Brain pericyte (primary cell): ENCODE results near the gene CADM1.

Experiments used
- DNase-seq: peaks from one replicate; pipeline ENCODE4 v3.0.0-alpha.2; 2012; ENCODE audit warnings: low read depth, low spot score

CADM1 gene

DNA sequence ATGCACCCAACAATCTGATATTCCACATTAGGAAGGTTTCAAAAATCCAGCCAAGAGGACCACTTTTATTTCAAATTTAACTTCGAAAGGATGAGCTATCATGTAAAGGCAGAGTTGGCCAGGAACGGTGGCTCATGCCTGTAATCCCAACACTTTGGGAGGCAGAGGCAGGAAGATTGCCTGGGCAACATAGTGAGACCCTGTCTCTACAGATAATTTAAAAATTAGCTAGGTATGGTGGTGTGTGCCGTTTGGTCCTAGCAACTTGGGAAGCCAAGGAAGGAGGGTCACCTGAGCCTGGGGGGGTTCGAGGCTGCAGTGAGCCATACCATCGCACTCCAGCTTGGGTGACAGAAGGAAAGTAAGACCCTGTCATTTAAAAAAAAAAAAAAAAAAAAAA, 96.7 kb downstream of the CADM1 start:
- DNase-seq: no peak

DNA sequence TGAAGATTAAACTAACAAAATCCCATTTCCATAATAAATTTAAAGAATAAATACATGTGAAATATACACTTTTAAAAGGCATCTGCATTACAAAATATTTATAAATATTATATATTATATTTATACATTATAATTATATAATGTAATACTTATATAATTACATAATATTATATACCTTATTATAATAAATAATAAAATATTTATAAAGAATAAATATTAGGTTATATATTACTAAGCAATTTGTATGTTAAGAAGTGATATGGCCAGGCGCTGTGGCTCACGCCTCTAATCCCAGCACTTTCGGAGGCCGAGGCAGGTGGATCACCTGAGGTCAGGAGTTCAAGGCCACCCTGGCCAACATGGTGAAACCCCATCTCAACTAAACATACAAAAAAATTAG, 97.8 kb downstream of the CADM1 start:
- DNase-seq: no peak

DNA sequence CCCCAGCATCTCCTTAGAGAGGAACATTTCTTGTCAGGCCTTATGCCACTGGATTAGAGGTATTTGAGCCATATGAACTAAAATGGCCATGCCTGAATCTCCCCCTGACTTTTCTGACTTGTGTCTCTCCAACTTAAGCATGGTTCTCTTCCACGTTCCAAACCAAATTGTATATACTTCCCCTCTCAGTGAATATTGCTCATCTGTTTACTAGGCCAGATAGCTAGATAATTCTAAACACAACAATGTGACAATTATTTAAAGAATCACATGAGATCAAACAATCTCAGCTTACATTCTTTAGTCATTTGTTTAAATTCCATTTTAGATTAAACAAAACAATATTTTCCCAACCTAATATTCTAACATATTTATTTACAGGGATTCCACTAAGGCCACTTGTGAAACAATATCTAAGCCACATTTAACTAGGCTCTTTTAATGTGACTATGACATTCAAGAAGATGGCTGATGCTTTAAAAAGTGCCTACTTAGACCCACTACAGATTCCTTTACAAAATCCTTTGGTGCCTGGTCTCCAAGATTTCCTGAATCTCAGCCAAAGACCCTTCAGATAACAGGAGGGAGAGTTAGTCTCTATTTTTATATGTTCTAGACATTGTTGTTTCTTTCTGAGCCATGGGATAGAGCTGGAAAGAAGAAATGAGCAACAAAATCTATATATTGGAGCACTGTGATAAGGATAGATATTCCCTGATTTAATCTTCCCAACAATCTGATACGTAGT, 105.7 kb downstream of the CADM1 start:
- DNase-seq: no peak

DNA sequence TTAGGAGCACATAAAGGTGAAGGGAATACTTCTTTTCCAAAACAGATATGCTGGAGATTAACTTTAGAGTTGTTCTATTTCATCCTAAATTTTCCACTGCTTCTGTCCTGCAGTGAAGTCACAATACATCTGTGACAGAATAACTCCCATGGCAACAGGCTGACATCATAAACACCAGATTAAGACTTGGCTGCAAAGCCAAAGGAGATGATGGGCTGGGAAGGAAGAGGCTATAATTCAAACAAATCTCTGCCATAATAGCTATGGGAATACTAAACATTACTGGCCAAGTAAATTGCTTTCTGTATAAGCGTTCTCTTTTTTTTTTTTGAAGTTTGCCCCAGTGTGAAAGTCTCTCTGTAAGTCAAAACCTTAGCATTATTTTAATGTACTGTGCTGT, 107.7 kb downstream of the CADM1 start:
- DNase-seq: no peak

DNA sequence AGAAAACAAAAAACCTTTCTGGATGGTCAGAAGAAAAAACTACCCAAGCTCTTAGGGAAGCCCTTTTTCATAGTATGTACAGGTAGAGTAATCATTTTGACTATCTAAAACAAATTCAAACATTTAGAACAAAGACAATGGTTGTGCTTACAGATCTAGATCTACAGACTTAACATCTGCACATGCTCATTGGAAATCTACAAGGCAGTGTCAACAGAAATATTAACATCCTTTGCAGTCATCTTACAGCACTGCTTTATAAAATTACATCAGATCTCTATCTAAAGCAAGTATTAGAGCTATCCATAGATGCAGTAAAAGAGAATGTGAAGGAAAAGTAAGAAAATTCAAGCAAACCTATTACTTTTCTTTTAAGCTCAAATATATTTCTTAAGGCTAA, 110.3 kb downstream of the CADM1 start:
- DNase-seq: no peak

DNA sequence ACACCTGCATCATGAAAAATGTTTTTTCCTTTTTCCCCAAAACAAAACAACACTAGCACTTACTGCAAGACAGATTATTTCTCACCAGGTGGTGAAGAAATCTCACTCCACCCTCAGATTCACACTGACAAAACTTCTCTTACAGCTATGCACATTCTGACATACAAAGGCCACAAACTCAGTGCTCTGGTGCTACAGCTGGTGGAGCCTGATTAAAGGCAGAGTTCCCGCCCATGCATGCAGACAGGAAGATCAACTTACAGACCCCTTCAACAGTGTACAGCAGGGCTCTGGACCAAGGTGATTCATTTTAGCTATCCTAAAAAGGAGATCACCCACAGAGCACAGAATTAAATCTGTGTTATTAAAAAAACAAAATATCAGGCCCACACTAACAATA, 112.6 kb downstream of the CADM1 start:
- DNase-seq: no peak

DNA sequence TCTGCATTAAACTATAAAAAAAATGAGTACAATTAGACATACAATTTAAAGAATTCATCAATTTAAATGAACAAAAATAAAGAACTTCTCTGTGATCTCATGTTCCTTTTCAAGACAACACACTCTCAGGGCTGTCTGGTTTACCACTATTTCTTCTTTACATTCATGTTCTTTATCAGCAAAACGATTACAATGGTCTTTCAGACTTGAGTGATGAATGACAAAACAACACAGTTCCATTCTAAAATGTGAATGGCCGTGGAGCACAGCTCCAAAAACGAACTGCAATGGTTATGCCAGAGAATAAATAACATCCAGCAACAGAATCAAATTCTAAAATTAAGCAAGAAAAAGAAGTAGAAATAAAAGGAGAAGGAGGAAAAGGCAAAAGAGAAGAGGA, 113.1 kb downstream of the CADM1 start:
- no peak for DNase-seq

DNA sequence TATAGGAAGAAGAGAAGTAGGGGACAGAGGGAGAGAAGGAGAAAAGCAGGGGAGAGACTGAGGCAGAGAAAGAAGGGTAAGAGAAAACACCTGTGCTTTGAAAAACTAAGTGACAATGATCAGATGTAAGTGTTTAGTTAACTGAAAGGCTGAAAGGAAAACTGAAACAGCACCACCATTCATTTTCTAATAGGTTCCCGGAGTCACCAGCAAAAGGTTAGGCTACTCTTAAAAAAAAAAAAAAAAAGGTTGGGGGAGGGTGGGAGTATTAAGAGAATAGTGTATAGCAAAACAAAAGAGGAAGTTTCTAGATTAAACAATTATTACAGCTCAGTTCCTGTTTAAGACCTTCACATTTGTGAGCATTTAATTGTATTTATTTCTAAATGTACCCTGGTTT, 113.8 kb downstream of the CADM1 start:
- no peak for DNase-seq

DNA sequence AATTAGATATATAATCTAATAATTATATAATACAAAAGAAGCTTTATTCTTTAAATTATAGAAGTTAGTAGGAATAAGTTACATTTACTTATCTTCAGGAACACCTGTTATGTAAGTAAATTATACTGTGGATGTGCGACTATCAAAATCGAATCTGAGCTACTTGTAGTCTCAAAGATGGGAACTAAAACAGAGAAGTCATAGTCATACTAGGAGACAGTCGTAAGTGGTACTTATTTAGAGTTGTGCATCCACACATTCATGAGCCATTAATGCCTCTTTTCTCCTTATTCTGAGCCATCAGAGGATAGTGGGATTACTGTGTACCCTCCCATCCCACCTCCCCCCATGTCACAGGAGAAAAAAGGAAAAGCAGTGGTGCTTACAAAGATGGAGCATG, 114.4 kb downstream of the CADM1 start:
- DNase-seq: no peak

DNA sequence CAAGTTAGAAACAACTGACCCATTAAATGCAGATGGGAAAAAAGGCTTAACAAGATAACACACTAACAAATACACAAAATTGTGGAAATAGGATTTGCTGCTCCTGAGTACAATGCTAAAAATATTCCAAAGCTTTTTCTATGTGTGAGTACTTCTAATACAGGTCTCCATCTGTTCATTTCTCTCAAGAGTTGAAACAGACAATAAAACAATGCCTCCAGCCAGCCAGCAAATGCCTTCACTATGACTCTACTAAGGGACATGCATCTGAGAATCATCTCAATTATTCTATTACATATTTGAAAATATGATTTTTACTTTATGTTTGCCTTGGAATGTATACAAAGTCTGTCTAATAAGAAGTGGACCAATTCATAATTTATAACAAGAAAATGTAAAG, 119.0 kb downstream of the CADM1 start:
- no peak for DNase-seq

DNA sequence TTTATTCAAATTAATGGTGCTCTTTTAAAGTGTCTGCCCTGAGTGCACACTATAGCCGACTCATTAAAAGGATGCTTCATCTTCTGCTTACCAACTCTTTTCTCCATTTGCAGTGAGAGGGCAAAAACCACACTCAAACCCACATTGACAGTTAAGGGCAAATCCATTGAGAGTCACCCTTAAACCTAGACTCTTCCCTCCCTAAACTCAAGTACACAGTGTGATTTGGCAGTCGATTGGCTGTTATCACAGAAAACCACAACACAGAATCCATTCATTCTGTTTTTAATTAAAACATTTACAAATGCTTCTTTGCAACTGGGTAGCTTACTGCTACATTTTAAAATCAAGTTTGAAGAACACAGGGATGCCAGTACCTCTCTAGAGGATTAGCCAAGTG, 120.0 kb downstream of the CADM1 start:
- no peak for DNase-seq

DNA sequence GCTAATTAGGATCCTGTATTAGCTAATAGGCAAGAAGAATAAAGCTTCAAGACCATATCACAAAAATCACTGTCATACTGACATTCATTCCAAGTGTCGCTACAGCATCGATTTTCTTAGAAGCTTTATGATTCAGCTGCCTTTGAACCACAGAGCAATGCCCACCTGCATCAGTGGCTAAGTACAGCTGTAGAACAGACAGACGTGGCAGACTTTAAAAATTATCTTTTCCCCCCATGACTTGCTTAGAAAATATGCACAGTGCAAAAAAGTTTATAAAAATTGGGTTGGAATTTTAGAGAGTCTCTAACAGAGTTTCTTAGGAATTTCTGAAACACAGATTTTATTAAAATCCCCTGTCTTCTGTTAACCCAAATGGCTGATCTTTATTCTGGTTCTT, 120.8 kb downstream of the CADM1 start:
- no peak for DNase-seq

DNA sequence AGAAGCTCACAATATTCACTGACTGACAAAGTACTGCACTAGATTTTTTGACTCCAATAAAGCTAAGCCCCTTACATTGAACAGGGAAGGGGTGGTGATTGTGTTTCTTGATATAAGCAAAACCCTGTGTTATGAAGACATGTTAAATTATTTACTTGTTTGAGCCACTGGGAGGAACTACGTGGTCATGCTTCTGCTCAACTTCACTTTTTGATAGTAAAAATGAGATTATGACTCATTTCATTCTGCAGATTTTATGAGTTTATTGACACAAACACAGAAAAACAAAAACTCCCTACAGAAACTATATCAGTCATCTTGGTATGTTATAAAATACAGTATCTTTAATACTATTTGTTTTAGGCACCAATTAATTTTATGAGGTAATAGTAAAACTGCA, 124.7 kb downstream of the CADM1 start:
- no peak for DNase-seq

DNA sequence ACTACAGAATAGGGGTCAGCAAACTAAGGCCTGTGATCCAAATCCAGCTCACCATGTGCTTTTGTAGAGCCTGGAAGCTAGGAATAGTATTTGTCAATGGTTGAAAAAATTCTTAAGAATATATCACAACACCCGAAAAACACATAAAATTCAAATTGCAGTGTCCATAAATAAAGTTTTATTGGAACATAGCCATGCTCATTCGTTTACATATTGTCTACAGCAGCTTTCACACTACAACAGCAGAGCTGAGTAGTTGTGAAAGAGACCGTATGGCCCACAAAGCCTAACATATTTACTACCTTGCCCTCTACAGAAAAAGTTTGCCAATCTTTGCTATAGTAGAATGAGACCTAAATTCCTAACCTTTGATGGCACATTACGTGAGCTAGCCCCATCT, 125.7 kb downstream of the CADM1 start:
- DNase-seq: no peak

DNA sequence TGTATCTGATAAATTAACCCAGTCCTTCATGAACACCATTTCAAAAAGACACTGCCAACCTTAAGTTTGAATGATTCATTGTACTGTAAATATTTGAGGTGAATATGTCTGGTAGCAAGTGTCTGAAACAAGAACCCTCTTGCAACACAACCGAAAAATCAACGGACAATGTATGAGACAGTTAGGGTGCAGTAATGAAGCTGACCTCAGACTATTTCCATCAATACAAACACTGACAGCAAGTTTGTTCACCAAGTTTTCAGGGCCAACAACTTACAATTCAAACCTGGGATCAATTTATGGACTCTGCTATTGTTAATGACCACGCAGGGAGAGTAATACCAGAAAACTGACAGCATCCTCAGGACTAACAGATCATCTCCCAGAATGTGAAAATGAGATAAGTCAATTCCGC, 126.3 kb downstream of the CADM1 start:
- no peak for DNase-seq

DNA sequence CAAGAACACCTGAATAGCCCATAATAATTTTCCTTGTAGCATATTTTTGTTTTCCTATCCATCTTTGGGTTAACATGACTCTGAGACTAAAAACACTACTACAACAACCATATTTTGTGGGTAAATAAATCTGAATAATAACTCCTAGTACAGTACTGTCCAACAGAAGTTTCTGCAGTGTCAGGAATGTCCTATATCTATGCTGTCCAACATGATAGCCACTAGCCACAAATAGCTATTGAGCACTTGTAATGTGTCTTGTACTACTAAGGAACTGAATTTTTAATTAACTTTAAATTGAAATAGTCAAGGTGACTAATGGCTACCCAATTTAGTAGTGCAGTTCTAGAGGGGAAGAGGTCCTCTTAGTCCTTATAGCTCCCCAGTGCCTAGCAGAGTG, 135.6 kb downstream of the CADM1 start:
- no peak for DNase-seq

DNA sequence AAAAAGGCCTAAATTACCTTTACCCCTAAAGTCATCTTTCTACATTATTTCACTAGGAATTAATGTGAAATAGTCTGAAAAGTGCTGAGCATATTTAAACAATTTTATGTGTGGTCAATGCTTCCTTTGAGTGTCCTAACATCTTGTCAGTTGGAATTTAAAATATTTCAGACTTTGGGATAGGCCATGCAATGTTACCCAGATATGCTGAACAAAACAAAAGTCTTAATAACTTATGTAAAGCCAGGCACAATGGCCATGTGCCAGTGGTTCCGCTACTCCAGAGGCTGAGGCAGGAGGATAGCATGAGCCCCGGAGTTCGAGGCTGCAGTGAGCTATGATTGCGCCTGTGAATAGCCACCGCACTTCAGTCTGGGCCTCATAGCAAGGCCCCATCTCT, 137.4 kb downstream of the CADM1 start:
- no peak for DNase-seq

DNA sequence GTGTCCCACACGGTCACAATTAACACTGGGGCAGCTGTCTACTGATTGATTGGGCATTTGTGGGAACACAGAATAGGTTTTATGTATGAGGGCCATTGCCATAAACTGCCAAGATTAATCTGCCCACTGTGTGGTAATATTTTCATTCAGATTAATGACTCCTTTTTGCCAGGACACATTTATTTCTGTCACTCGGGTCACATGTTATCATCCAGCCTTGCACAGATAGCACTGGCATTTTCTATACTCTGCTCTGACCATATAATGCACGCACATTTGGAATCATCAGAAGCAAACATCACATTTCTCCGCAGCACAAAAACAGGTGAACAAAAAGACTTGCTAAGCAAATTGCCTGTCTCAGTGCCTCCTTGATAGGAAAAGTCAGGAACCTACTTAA, 138.3 kb downstream of the CADM1 start:
- no peak for DNase-seq

DNA sequence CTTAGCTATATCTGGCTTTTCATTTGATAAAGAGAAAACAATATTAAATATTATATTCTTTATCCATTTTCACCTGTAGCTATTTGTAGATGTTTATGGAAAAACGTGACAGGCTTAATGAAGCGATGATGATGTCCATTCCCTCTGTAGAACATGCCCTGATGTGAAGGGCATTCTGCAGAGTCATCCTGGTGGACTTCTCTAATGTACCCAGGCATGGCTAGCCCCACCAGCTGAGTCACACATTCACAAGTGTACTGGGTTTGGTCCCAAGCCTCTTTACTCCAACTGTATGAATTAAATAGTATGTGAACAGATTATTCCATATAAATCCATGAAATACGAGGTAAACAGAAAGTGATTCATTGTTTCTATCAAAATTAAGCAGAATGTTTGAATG, 139.3 kb downstream of the CADM1 start:
- no peak for DNase-seq

DNA sequence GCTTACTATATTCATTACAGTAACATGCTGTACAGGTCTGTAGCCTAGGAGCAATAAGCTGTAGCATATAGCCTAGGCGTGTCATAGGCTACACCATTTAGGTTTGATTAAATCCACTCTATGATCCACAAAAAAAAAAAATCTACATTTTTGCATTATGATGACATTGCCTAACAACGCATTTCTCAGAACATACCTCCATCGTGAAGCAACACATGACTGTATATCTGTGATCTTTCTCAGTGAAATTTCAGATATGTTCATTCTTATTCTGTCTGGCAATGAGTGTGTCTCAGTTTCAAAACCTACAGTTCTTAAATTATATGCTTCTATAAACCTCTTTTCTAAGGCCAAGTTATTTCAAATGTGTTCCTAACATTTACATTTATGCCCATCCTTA, 140.3 kb downstream of the CADM1 start:
- no peak for DNase-seq

DNA sequence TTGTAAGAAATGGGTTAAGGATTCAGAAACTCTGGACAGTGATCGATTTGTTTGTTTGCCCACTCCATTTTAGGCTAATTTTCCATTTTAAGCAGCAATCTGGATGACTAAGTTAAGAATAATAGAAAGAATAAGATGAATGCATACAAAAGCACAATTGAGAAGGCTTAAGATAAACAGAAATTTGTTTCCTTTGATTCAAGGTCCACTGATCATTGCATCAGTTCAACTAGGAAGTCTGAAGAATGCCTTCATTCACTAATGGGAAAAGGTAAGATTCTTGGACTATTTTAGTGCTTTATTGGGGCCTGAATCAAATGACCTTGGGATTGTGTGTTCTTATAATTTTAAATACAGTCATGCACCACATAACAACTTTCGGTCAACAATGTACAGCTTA, 140.8 kb downstream of the CADM1 start:
- no peak for DNase-seq

DNA sequence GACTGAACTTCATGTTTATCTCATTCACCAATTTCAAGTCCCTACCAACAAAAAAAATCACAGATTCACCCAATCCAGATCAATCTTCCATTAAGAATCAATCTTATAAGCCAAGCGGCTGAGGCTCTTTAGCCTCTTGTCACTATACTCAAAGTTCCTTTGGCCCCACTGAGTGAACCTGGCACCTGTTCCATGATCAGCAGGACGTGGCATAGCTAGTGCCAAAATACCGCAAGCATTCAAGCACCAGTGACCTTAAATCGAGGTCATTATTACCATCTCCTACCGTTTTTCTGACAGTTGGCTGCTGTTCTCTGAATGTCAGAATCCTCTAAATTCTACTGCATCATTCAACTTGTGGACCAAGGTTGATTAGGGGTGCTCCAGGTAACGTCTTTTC, 141.2 kb downstream of the CADM1 start:
- DNase-seq: no peak

DNA sequence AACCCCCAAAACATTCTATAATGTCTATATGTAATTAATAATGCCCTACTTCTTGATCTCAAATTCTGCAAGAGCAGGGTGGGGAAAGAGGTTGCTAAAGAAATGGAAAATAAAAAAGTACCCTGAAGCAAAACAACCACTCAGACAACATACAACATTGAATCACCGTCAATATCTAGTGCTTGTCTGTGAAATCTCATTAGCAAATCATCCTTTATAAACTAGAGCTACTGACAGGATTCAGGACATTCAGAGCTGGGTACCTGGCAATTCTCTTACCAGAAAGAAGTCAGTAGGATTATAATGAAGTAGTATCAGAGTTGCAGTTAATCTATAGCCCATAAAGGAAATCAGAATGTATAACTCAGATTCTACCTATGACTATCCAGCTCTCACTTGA, 143.2 kb downstream of the CADM1 start:
- no peak for DNase-seq

DNA sequence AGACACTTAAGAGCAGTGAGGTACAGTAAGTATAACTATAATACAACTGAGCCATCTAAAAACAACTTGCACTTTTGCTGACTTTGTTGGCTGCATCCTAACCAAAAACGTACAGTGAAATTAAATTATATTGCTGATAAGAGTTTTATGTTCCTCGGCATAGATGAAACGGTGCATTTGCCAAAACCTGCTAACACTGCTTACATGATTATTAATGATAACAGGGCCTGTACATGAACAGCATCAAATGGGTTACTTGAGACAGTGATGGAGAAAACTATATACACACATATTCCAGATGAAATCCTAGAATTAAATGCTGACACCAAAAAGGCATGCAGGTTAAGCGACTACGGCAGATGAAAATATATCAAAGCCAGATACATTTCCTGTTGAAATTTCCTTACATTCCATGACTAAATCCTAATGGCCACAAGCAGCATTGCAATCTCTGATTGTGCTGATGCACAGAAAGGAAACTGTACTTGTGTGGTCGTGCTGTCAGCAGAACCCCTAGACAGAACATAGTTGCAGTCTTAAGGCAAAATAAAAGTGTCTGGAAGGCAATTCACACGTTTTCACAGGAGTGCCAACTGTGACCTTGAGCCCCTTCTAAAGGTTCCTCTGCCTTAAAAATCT, 143.9 kb downstream of the CADM1 start:
- DNase-seq: no peak
